SK-N-SH (cell line): ENCODE measurements around the gene CALML6. TPM values are rescaled to one million over a fixed set of nuclear protein-coding genes. Genes with fewer than 3 reads are reported as not detected.

Source experiments
- CTCF ChIA-PET: fragments of 300-600, 350-600 bp; formaldehyde crosslinking; extraction: SDS; loops from one replicate; lab custom pipeline; 2021; lab: Yijun Ruan, JAX
- POLR2A ChIA-PET: fragments of 350-600 bp; sonication (Branson Sonifier 250); formaldehyde crosslinking; extraction: SDS; loops from one replicate; lab custom pipeline; 2020; ENCODE audit warnings: antibody characterized with exemption, inconsistent platforms; lab: Yijun Ruan, JAX
- DNase-seq: peaks from one replicate; pipeline ENCODE4 v3.0.0; 2012
- H2AFZ ChIP-seq: fragments of 200-600 bp; sonication (generic); 2 replicates; pipeline ENCODE4 v1.8.1; 2016; ENCODE audit warnings: antibody characterized with exemption, mild to moderate bottlenecking, low read depth
- H3F3A ChIP-seq: fragments of 200-600 bp; sonication (generic); replicated peaks from 2 replicates; pipeline ENCODE3; 2016; ENCODE audit warnings: antibody characterized with exemption, mild to moderate bottlenecking; ENCODE audit not compliant: insufficient read depth
- H3K27ac ChIP-seq, 2 experiments: fragments of 200-500 bp in 1 of 2; fragments of 200-600 bp in 1 of 2; sonication (Bioruptor generic) in 1 of 2; sonication (generic), shearing (Covaris generic) in 1 of 2; 2 replicates each; pipeline versions ENCODE4 v1.5.1 to v1.6.1; 2014 to 2016; ENCODE audit warnings: low read depth in 2 of 2, inconsistent platforms in 1 of 2, low read length in 1 of 2, mild to moderate bottlenecking in 1 of 2, mixed read lengths in 1 of 2
- H3K27me3 ChIP-seq: fragments of 200-600 bp; sonication (generic), shearing (Covaris generic); 2 replicates; pipeline ENCODE4 v1.6.1; 2016; ENCODE audit warnings: mixed run types; ENCODE audit not compliant: insufficient read depth
- H3K36me3 ChIP-seq, 2 experiments: fragments of 200-500 bp in 1 of 2; fragments of 200-600 bp in 1 of 2; sonication (Bioruptor generic) in 1 of 2; sonication (generic) in 1 of 2; replicated peaks in 1 of 2; 2 replicates each; pipeline versions ENCODE3 to v1.5.1; 2014 to 2016; ENCODE audit warnings: low read length in 1 of 2, mild to moderate bottlenecking in 1 of 2; ENCODE audit not compliant: insufficient read depth in 2 of 2, control insufficient read depth in 1 of 2
- H3K4me1 ChIP-seq, 2 experiments: fragments of 200-500 bp in 1 of 2; fragments of 200-600 bp in 1 of 2; sonication (Bioruptor generic) in 1 of 2; sonication (generic), shearing (Covaris generic) in 1 of 2; 2 replicates each; pipeline versions ENCODE4 v1.5.1 to v1.6.1; 2014 to 2016; ENCODE audit warnings: low read depth in 1 of 2, low read length in 1 of 2, mixed run types in 1 of 2; ENCODE audit not compliant: insufficient read depth in 2 of 2, control insufficient read depth in 1 of 2
- H3K4me2 ChIP-seq: fragments of 200-600 bp; sonication (generic), shearing (Covaris generic); 2 replicates; pipeline ENCODE4 v1.6.1; 2017; ENCODE audit warnings: mixed run types
- H3K4me3 ChIP-seq, 2 experiments: fragments of 200-500 bp in 1 of 2; fragments of 200-600 bp in 1 of 2; sonication (Bioruptor generic) in 1 of 2; sonication (generic), shearing (Covaris generic) in 1 of 2; 2 replicates each; pipeline versions ENCODE4 v1.5.1 to v1.8.1; 2014 to 2016; ENCODE audit warnings: low read depth in 2 of 2, inconsistent platforms in 1 of 2, low read length in 1 of 2, mild to moderate bottlenecking in 1 of 2, mixed read lengths in 1 of 2, moderate library complexity in 1 of 2
- H3K79me2 ChIP-seq: fragments of 200-600 bp; sonication (generic); 2 replicates; pipeline ENCODE4 v1.8.1; 2017; ENCODE audit warnings: mild to moderate bottlenecking; ENCODE audit not compliant: insufficient read depth
- H3K9ac ChIP-seq: fragments of 200-600 bp; sonication (generic); 2 replicates; pipeline ENCODE4 v1.6.1; 2017; ENCODE audit warnings: mixed run types
- H3K9me2 ChIP-seq: fragments of 200-600 bp; sonication (generic); 2 replicates; pipeline ENCODE4 v1.6.1; 2017; ENCODE audit warnings: mixed run types
- H3K9me3 ChIP-seq: fragments of 200-600 bp; sonication (generic); 2 replicates; pipeline ENCODE4 v1.6.1; 2017; ENCODE audit warnings: mixed run types, mild to moderate bottlenecking, moderate library complexity
- H4K20me1 ChIP-seq: fragments of 200-600 bp; sonication (generic); 2 replicates; pipeline ENCODE4 v1.6.1; 2017; ENCODE audit warnings: mild to moderate bottlenecking, mixed run types; ENCODE audit not compliant: insufficient read depth
- ELF1 ChIP-seq: IDR thresholded peaks from 2 replicates; pipeline ENCODE4 v1.4.0; 2012
- EP300 ChIP-seq, 2 experiments: IDR thresholded peaks; 2 replicates each; pipeline versions ENCODE4 v1.4.0 to v1.6.1; 2012; ENCODE audit warnings: borderline replicate concordance in 1 of 2, low read depth in 1 of 2, low read length in 1 of 2
- FOXJ3 ChIP-seq: sonication (generic); formaldehyde crosslinking; IDR thresholded peaks from 2 replicates; pipeline ENCODE4 v1.5.1; 2020; ENCODE audit warnings: mild to moderate bottlenecking, missing genetic modification reagents
- FOXM1 ChIP-seq: IDR thresholded peaks from 2 replicates; pipeline ENCODE4 v1.4.0; 2012; ENCODE audit warnings: low read depth, mild to moderate bottlenecking
- GABPA ChIP-seq: IDR thresholded peaks from 2 replicates; pipeline ENCODE4 v1.4.0; 2012; ENCODE audit warnings: low read depth, mild to moderate bottlenecking
- JUND ChIP-seq: IDR thresholded peaks from 2 replicates; pipeline ENCODE4 v1.4.0; 2012
- MAX ChIP-seq: IDR thresholded peaks from 2 replicates; pipeline ENCODE4 v1.4.0; 2012; ENCODE audit warnings: low read depth
- MEF2A ChIP-seq: IDR thresholded peaks from 2 replicates; pipeline ENCODE4 v1.4.0; 2012; ENCODE audit warnings: low read depth, borderline replicate concordance
- MXI1 ChIP-seq: IDR thresholded peaks from 2 replicates; pipeline ENCODE4 v1.6.1; 2012; ENCODE audit warnings: mild to moderate bottlenecking, low read depth, low read length, improper control_type of control experiment
- NFIC ChIP-seq: IDR thresholded peaks from 2 replicates; pipeline ENCODE4 v1.4.0; 2012; ENCODE audit warnings: borderline replicate concordance
- POLR2AphosphoS5 ChIP-seq: IDR thresholded peaks from 2 replicates; pipeline ENCODE4 v1.6.1; 2012; ENCODE audit warnings: low read depth, low read length
- RCOR1 ChIP-seq: fragments of 150-350 bp; IDR thresholded peaks from 2 replicates; pipeline ENCODE4 v1.6.1; 2017; ENCODE audit warnings: antibody characterized with exemption, low read length
- RFX5 ChIP-seq: IDR thresholded peaks from 2 replicates; pipeline ENCODE4 v1.6.1; 2012; ENCODE audit warnings: mild to moderate bottlenecking, improper control_type of control experiment, low read length
- SMC3 ChIP-seq: IDR thresholded peaks from 2 replicates; pipeline ENCODE4 v1.6.1; 2012; ENCODE audit warnings: low read depth, low read length, improper control_type of control experiment
- USF1 ChIP-seq: IDR thresholded peaks from 2 replicates; pipeline ENCODE4 v1.4.0; 2012; ENCODE audit warnings: low read depth, borderline replicate concordance
- WGBS: methylation state at CpG from one replicate; pipeline ENCODE4 v1.1.6; 2017; ENCODE audit warnings: low lambda C conversion rate; 5-methylcytosine and 5-hydroxymethylcytosine counted together
- polyA plus RNA-seq, 3 experiments: library from polyadenylated mRNA; depleted of rRNA; stranded (reverse); fragments of >200 nt; gene quantifications; 2 replicates each; pipeline ENCODE4 v1.2.3, GENCODE V29; 2012
- TF ChIP-seq, protein P1 (sequence below): IDR thresholded peaks from 2 replicates; pipeline ENCODE4 v1.4.0; 2012; ENCODE audit warnings: low read depth, borderline replicate concordance
- TF ChIP-seq, protein P2 (sequence below): fragments of 150-350 bp; IDR thresholded peaks from 2 replicates; pipeline ENCODE4 v1.6.1; 2016; ENCODE audit warnings: mild to moderate bottlenecking, low read depth, low read length

The CALML6 gene
- polyA plus RNA-seq, 1 of the 3 experiments (the other 2 are of a cell fraction), result 0.87 TPM

GRCh38 chr1:1880617-1881312 lies 34.3 kb upstream of the CALML6 start (continued):
- TF ChIP-seq, protein P1, sequence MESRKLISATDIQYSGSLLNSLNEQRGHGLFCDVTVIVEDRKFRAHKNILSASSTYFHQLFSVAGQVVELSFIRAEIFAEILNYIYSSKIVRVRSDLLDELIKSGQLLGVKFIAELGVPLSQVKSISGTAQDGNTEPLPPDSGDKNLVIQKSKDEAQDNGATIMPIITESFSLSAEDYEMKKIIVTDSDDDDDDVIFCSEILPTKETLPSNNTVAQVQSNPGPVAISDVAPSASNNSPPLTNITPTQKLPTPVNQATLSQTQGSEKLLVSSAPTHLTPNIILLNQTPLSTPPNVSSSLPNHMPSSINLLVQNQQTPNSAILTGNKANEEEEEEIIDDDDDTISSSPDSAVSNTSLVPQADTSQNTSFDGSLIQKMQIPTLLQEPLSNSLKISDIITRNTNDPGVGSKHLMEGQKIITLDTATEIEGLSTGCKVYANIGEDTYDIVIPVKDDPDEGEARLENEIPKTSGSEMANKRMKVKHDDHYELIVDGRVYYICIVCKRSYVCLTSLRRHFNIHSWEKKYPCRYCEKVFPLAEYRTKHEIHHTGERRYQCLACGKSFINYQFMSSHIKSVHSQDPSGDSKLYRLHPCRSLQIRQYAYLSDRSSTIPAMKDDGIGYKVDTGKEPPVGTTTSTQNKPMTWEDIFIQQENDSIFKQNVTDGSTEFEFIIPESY, result no peak
- TF ChIP-seq, all 33 proteins: peak for 0

- H3K4me3 ChIP-seq, result no peak overlapping the region
- 95% methylated on average over 4 of the region's 6 CpGs for WGBS
- H3K36me3 ChIP-seq, result peaks cover 3 to 10% of the 10 kb centered on the region in 2 experiments
- H3K27me3 ChIP-seq, result no peaks in the 10 kb centered on the region
- no peak overlapping the region for H3K27ac ChIP-seq
- H3F3A ChIP-seq, result peaks cover 10% of the 10 kb centered on the region
- TF ChIP-seq RCOR1, result no peak
- TF ChIP-seq SMC3, result no peak
- no peak for TF ChIP-seq MEF2A
- TF ChIP-seq EP300 (IDR thresholded peaks at IDR 0.05; ENCODE audit: borderline replicate concordance in 1 of 2, low read depth in 1 of 2, low read length in 1 of 2), result no peak
- no peak for TF ChIP-seq RFX5
- no peak for TF ChIP-seq GABPA
- TF ChIP-seq FOXM1, result no peak
- no peak for TF ChIP-seq FOXJ3 (CRISPR knock-in tag)
- TF ChIP-seq USF1, result no peak
- no peak for TF ChIP-seq NFIC
- TF ChIP-seq, protein P1, result no peak
- no peak for TF ChIP-seq POLR2AphosphoS5
- TF ChIP-seq, protein P2, sequence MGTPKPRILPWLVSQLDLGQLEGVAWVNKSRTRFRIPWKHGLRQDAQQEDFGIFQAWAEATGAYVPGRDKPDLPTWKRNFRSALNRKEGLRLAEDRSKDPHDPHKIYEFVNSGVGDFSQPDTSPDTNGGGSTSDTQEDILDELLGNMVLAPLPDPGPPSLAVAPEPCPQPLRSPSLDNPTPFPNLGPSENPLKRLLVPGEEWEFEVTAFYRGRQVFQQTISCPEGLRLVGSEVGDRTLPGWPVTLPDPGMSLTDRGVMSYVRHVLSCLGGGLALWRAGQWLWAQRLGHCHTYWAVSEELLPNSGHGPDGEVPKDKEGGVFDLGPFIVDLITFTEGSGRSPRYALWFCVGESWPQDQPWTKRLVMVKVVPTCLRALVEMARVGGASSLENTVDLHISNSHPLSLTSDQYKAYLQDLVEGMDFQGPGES, result no peak
- no peak for TF ChIP-seq MXI1
- TF ChIP-seq JUND, result no peak
- no peak for TF ChIP-seq ELF1
- no peak for TF ChIP-seq MAX
- peaks cover 100% of the 10 kb centered on the region for H3K79me2 ChIP-seq
- CTCF ChIA-PET, result interaction anchor here (2.2 to 4.6 kb wide), 3 partner anchors 9 to 27 kb away, joined by 7 to 15 read pairs (median 8); no protein-coding TSS in a partner anchor
- H3K4me2 ChIP-seq, result no peak overlapping the region
- DNase-seq, result no peak
- H3K9me2 ChIP-seq, result no peaks in the 10 kb centered on the region
- H2AFZ ChIP-seq, result no peak overlapping the region
- H3K9ac ChIP-seq, result no peak overlapping the region
- H4K20me1 ChIP-seq, result peaks cover 100% of the 10 kb centered on the region
- H3K4me1 ChIP-seq, result peaks cover 0 to 18% of the 10 kb centered on the region in 2 experiments; a peak in 2 of 4 replicates
- POLR2A ChIA-PET, result no interaction called here
- H3K9me3 ChIP-seq, result no peaks in the 10 kb centered on the region
Observed at GRCh38 chr1:1881727-1882126, 33.3 kb upstream of the CALML6 start.
